HUDEP-2 (cell line): Measurements from ENCODE around the gene MYOC.
"Not testable (repeated sequence)": the region's sequence is repeated elsewhere in the genome, so short reads cannot be mapped to it uniquely, and the experiment has no call there.

ENCODE experiments used
- DNase-seq, 76 experiments: peaks; one replicate each; lab custom pipeline; 2025; ENCODE audit not compliant: unreplicated experiment in 76 of 76; lab: John Stamatoyannopoulos, UW

MYOC gene

DNA sequence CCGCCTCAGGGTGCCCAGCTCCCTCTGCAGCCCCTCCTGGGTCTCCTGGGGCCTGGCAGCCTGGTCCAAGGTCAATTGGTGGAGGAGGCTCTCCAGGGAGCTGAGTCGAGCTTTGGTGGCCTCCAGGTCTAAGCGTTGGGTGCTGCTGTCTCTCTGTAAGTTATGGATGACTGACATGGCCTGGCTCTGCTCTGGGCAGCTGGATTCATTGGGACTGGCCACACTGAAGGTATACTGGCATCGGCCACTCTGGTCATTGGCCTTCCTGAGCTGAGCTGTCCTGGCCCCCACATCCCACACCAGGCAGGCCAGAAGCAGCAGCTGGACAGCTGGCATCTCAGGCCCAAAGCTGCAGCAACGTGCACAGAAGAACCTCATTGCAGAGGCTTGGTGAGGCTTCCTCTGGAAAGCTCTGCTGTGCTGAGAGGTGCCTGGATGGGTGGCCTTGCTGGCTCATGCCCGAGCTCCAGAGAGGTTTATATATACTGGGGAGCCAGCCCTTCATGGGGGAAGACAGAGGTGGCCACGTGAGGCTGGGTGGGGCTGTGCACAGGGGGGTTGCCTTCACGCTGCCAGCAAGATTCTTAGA is at the start of gene MYOC:
Gene MYOC, minus strand, starts transcription at position 455 of the 589 bp plus-strand sequence. Its CDS starts 77 bp downstream, at position 378.
- DNase-seq, result no peak

DNA sequence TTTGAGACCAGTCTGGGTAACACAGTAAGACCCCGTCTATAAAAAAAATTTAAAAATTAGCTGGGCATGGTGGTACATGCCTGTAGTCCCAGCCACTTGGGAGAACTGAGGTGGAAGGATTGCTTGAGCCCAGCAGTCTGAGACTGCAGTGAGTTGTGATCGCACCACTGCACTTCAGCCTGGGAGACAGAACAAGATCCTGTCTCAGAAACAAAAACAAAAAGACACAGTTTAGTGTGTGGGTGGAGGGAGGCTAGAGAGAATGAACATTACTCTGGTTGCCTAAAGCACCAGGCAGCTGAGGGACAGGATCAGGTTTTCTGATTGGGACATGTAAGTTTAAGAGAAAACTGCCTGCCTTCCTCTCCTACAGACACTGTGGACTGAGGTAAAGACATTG is 47.0 kb upstream of the MYOC start:
- DNase-seq, result no peak

DNA sequence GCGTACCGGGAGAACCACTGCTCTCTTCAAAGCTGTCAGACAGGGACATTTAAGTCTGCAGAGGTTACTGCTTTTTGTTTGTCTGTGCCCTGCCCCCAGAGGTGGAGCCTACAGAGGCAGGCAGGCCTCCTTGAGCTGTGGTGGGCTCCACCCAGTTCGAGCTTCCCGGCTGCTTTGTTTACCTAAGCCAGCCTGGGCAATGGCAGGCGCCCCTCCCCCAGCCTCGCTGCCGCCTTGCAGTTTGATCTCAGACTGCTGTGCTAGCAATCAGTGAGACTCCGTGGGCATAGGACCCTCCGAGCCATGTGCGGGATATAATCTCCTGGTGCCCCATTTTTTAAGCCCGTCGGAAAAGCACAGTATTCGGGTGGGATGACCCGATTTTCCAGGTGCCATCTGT is 43.3 kb upstream of the MYOC start:
- not testable (repeated sequence) for DNase-seq

DNA sequence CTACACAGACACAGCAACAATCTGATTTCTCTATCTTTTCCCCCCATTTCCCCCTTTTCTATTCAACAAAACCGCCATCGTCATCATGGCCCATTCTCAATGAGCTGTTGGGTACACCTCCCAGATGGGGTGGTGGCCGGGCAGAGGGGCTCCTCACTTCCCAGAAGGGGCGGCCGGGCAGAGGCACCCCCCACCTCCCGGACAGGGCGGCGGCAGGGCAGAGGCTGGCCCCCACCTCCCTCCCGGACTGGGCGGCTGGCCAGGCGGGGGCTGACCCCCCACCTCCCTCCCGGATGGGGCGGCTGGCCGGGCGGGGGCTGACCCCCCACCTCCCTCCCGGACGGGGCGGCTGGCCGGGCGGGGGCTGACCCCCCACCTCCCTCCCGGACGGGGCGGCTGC is 41.1 kb upstream of the MYOC start:
- DNase-seq, result not testable (repeated sequence)

DNA sequence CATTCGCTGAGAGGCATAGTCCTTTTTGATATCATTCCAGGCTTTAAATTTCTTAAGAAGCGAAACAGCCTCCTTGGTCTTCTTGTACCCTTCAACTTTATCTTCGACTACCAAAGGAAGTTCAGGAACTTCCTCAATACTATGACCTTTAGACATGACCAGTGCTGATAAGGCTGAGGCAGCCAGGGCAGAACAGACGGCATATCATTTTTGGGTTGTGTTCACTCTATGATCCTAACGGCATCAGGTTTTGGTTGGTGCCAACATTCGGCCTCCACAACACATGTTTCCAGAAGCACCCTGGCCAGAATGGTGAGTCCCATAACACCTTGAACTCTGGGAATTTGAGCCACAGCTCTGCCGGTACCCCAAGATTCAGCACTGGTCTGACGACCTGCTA is 31.4 kb upstream of the MYOC start:
- peak in 29 of 76 experiments; percentile 1 to 58 (median 20) for DNase-seq

DNA sequence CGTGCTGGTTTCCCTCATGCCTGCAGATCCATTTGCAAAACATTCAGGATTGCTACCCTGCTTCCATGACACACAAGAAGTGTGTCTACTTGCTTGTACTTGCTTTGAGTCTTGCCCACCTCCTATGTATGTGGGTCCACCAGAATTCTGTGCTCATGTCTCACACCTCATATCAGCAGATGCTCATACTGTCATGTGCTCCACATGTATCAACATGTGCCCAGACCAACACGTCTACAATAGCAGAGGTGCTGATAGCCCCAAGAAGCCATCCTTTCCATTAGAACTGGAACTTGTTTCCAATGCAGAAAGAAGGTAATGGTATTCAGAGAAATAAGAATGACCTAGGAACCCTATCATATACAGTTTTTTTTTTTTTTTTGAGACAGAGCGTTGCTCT is 27.9 kb upstream of the MYOC start:
- DNase-seq, result no peak

DNA sequence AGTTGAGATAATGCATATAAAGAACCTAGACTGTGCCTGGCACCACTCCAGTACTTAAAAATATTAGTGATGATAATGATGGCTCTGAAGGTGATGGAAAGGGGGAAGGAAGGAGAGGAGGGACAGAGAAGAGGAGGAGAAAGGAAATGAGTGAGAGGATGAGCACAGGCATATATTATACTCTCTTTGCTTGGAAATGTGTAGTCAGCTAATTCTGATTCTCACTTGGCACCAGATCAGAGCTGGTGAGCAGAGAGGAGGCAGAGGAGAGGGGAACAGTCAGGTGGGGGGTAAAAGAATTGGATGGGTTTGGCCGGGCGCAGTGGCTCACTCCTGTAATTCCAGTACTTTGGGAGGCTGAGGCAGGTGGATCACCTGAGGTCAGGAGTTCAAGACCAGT is 24.3 kb upstream of the MYOC start:
- DNase-seq, result no peak

DNA sequence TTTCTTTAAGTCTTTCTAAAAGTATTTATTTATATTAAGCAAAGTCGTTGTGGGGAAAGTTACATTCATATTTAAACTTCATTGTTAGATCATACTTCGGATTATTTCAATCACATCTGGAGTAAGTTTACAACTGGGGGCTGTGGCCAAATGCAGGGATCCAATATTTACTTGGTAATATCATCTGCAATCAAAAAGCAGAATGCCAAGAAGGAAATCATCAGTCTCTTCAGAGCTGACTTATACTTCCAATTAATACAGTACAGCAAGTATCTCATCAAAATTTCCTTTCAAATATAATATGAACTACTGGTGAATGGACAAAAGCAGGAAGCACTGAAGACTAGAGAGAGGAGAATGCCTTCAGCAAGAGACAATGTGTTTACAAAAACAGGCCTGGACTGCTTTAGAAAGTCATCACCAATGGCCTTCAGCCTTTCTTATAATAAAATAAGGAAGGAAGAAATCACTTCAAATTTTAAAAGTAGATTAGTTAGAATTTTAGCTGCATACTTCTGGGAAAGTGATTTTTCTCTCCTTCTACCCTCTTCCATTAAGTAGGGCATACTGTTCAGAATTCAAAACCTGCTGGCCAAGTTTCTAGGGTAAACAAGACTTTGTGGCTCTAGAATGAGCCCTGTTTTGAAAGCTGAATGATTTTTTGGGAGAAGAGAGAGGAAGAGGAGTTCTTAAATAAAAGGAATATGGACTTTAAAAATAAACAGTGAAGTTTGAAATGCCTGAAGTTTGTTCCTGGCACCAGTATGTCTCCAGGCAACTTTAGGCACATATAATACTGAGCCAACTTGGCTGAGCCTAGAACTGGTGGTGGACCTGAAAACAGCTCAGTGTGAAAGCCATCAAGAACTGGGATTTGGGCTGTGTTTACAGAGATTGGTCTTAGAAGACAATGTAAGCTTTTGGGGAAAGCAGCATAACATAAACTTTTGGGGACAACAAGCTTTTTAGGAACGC is 22.2 kb upstream of the MYOC start:
- no peak for DNase-seq

DNA sequence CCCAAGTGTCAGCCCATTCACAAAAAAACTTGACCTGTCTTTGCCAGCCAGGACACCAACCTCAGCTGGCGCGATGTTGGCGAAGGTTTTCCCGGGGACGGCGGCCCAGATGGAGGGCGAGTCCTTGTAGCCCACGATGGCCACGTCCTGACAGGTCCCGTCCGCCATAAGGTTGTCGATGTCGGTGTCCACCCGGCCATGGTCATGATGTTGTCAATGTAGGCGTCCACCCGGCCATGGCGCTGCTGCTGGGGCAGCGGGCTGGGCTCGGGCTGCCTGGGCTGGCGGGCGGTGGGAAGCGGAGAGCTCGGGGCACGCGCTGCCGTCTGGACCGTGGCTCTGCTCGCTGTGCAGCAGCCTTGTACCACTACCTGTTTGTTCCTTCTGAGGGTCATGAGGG is 18.3 kb upstream of the MYOC start:
- no peak for DNase-seq

DNA sequence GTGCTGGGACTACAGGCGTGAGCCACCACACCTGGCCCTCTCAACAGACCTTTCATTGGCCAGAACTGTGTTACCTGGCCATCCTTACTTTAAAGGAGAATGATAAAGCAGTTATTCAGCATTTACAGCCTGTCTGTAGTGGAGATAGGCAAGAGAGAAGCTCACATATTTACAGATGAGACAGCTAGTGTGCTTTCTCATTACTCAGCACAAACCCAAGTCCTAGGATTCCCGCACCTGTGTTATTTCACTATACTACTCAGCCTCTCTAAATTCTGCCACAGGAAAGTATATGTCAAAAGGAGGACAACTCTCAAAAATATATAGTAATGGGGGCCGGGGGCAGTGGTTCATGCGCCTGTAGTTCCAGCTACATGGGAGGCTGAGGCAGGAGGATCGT is 15.9 kb upstream of the MYOC start:
- no peak for DNase-seq

DNA sequence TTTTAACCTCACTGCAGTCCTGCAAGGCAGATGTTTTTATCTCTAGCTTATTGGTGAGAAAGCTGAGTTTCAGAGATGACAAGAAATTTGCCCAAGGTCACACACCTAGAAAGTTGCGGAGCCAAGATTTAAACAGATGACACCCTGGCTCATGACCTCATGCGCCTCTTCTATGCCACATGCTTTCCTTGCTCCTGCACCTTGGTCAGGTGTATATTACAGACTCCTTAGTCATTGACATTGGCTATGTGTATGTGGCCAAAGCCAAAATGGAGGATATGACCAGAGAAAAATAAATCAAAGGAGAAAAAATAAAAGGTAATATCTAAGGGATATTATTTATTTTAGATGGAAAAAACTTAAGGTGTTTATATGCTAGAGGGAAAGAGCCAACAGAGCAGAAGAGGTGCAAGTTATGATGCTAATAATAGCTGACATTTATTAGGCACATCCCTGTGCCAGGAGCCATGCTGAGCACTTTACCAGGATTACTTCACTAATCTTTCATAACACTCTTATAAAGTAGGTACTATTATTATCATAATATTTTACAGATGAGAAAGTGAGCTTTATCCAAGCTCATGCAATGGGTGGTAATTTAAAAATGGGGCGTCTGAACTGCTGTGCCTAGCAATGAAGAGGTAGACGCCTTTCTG is 13.8 kb upstream of the MYOC start:
- no peak for DNase-seq

DNA sequence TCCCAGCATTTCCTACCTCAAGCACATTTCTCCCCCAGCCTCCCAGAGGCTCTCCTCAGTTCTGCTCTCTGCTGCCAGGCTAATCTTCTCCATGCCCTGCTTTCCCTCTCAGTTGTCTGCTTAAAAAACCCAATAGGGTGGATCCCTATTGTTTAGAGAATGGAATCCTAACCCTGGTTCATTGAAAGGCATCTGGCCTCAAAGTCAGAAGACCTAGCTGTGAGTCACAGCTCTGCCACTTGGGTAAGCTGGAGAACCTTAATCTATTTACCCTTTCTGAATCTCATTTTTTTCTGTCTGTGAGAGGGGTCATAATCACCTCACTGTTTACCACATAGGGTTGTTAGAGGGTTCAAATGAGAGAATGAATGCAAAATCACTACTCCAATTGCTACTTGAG is 12.5 kb upstream of the MYOC start:
- DNase-seq, result no peak

DNA sequence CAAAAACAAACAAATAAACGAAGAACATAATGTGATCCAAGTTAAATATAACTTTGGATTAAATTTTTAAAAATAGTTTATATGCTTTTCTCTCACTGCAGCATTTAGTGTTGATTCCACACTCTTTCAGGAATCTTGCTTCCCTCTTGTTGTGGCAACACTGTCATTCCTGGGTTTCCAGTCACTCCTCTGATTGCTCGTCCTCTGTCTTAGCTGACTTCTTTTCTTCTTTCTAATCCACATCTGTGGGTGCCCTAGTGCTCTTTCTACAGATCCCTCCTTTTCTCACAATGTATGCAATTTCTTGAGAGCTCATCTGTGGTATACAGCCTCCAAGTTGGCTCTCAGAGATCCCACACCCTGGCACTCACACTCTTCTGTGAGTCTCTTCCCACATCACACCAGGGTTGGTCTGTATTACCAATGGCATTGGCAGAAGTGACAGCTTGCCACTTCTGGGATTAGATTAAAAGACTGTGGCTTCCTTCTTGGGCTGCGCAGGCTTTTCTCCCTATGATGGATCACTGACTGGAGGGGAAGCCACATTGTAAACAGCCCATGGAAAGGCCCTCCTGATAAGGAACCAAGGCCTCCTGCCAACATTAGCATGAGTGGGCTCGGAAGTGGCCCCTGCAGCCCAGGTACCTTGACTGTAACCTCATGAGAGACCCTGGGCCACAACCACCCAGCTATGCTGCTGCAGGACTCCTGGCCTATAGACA is 11.5 kb upstream of the MYOC start:
- no peak for DNase-seq

DNA sequence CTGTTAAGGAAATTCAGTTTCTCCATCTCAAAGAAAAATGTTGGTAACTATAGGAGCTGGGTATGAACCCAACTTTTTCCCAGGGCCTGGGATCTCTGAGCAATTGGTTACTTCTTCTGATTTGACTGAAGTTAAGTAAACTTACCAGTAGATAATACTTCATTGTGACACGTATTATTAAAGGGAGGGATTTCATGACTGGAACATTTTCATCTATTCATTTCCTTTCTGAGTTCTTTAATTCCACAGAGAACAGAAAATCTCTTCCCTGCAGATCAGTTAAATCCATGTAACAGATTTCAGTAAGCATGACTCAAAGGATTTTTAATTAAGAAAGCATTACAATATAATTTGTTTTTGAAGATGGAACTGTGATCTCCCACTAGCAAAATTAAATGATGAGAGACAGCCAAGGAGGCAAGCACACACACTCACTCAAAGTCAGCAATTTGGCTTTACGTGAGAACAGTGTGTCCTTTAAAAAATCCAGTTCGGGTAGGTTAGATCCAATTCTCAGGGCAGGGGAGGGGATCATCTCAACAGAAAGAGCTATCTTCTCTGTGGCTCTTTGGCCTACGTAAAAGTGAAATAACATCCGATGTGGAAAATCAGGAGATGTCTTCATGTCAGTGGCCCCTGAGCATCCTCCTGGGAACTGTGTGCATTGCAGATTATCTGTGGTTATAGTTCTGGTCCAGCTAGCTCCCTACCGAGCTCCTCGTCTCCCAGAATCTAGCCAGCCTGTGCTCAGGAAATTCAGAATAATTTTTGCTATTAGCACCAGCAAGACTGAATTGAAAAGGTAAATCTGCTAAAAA is 10.8 kb upstream of the MYOC start:
- DNase-seq, result no peak

DNA sequence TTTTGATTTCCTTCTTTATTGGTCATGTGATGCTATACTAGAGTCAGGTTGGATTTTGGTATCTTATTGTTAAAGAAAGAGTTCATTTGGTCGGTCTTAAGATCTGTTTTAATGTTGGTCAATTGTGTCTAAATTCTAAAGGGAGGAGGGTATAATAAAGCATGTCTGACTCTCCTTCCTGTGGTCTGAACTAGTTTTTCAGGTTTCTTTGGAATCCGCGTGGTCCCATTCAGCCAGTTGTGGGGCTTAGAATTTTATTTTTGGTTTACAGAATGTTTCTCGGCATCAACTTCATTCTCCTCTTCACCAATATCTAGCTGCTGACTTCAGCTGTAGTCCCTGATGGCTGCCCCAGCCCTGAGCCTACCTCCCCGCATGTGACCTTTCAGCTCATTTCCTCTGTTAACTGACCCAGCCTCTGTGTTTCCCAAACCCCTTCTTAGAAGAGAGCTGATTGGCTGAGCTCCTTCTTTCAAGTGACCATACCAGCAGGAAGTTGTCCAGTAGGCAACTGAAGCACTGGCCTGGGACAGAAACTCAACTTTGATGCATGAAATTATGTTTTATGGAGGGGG is 8.7 kb upstream of the MYOC start:
- DNase-seq, result no peak

DNA sequence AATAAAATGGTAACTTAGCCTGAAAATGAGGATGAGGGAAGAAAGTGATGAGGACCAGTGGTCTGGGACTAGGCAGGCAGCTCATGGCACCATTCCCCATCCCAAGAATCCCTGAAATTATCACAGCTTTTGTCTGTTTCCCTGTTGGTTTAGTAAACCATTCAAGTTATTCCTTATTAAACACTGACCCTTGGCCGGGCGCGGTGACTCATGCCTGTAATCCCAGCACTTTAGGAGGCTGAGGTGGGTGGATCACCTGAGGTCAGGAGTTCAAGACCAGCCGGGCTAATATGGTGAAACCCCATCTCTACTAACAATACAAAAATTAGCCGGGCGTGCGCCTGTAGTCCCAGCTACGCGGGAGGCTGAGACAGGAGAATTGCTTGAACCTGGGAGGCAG is 3.7 kb upstream of the MYOC start:
- not testable (repeated sequence) for DNase-seq

DNA sequence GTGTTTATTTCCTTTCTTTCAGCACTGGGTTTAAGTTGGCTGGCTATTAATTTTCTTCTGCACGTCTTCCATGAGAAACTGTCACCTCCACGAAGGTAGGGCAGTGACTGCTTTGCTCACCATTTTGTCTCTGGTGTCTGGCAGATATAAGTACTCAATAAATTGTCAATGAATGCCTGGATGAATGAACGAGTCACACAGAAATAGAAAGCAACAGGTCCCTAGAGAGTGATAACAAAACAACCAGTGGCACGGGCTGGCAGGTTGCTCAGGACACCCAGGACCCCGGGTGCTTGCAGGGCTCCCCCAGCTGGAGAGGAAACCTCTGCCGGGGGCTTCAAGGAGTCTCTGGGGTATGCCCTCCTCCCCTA is 3.2 kb upstream of the MYOC start:
- no peak for DNase-seq

DNA sequence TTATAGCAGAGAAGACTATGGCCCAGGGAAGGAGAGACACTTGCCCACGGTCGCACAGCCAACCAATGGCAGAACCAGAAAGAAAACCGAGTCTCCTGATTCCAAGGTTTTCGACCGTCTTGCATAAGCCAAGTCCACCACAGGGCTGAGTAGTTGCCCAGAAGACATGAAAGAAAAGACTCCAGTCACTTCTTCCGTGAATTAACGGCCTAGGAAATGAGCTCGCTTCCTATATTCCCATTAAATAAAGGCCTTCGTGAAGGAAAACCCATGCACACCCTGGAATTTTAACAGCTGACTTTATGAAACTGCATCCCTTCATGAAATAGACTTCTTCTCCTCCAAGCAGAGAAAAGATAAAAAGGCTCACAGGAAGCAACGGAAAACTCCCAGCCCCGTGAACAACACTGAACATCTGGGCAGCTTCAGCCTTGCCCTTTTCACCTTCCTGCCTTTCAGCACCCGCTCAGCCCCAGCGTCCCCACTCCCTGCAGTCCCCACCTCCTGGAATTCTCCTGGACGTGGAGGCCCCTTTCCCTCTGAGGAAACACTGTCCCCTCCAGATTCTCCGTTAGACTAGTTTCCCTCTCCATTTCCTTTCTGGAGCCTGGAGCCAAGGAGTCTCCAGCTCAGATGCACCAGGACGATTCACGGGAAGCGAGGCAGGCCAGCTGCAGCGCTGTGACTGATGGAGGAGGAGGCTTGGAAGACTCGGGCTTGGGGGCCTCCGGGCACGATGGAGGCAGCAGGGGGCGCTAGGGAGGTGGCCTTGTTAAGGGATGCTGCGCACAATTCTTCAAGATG is 2.7 kb upstream of the MYOC start:
- DNase-seq, result peak in 61 of 76 experiments; percentile 7 to 77 (median 51)
